Neural cell (in vitro differentiated cells): ENCODE measurements around the gene RC3H2.

Experiments used
- EP300 ChIP-seq: fragments of 450-650 bp; conservative IDR thresholded peaks from 2 replicates; pipeline ENCODE4 v1.6.1; 2014; ENCODE audit warnings: antibody characterized with exemption, mild to moderate bottlenecking, moderate library complexity; ENCODE audit not compliant: poor library complexity, severe bottlenecking
- EZH2 ChIP-seq: fragments of 200-600, 300-800 bp; shearing (Covaris generic), sonication (generic); IDR thresholded peaks from 2 replicates; pipeline ENCODE4 v1.6.1; 2014; ENCODE audit warnings: antibody characterized with exemption, low read length, borderline replicate concordance, mild to moderate bottlenecking; ENCODE audit not compliant: insufficient read depth, poor library complexity, severe bottlenecking
- POLR2AphosphoS5 ChIP-seq: IDR thresholded peaks from 2 replicates; pipeline ENCODE4 v1.6.1; 2012
- RAD21 ChIP-seq: fragments of 450-650 bp; conservative IDR thresholded peaks from 2 replicates; pipeline ENCODE4 v1.6.1; 2014; ENCODE audit warnings: antibody characterized with exemption, mild to moderate bottlenecking, moderate library complexity
- SMC3 ChIP-seq: fragments of 450-650 bp; conservative IDR thresholded peaks from 2 replicates; pipeline ENCODE4 v1.6.1; 2014; ENCODE audit warnings: antibody characterized with exemption, mild to moderate bottlenecking, moderate library complexity; ENCODE audit not compliant: poor library complexity
- TAF1 ChIP-seq: IDR thresholded peaks from 2 replicates; pipeline ENCODE4 v1.6.1; 2012; ENCODE audit warnings: low read depth
- TF ChIP-seq, protein P1 (sequence below): fragments of 450-650 bp; IDR thresholded peaks from 2 replicates; pipeline ENCODE4 v1.5.1; 2014; ENCODE audit warnings: antibody characterized with exemption, mild to moderate bottlenecking, moderate library complexity; ENCODE audit not compliant: poor library complexity, severe bottlenecking
- TF ChIP-seq, protein P2 (sequence below): IDR thresholded peaks from 2 replicates; pipeline ENCODE4 v1.6.1; 2012; ENCODE audit warnings: borderline replicate concordance

DNA sequence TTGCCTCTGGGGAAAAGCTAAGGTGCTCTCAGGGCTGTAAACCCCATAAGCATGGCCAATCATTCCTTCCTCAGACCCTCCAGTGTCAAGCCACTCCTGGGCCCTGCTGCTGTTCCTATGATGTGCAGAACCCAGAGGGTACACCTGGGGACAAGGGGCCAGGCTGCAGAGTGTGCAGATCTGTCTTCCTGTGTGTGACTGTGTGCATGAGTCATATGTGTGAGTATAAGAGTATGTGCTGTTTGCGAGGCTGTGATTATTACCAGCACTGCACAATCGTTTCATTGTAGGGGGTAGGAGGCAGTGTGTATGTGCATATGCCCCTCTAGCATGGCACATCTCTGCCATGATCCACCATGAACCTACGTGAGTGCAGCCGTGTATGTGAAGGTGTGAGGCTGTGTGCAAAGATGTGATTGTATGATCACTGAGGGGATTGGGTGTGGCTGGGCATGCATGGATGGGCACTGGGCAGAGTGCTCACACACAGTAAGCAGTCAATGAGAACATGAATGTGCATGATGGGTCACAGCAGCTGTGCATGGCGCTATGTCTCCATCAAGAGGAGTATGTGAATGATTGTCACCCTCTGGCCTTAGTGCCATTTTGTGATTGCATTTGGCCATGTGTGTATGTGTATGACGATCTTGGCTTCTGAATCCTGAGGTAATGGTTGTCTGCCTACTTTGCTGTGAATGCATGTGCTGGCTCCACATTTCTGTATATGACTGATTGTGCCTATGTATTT lies 107.7 kb downstream of the RC3H2 start:
- TF ChIP-seq, protein P1, sequence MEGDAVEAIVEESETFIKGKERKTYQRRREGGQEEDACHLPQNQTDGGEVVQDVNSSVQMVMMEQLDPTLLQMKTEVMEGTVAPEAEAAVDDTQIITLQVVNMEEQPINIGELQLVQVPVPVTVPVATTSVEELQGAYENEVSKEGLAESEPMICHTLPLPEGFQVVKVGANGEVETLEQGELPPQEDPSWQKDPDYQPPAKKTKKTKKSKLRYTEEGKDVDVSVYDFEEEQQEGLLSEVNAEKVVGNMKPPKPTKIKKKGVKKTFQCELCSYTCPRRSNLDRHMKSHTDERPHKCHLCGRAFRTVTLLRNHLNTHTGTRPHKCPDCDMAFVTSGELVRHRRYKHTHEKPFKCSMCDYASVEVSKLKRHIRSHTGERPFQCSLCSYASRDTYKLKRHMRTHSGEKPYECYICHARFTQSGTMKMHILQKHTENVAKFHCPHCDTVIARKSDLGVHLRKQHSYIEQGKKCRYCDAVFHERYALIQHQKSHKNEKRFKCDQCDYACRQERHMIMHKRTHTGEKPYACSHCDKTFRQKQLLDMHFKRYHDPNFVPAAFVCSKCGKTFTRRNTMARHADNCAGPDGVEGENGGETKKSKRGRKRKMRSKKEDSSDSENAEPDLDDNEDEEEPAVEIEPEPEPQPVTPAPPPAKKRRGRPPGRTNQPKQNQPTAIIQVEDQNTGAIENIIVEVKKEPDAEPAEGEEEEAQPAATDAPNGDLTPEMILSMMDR = no peak
- TF ChIP-seq POLR2AphosphoS5 (no peak), RAD21 (no peak), EZH2 (no peak), EP300 (no peak), SMC3 (no peak), TAF1 (no peak)
- TF ChIP-seq, protein P2, sequence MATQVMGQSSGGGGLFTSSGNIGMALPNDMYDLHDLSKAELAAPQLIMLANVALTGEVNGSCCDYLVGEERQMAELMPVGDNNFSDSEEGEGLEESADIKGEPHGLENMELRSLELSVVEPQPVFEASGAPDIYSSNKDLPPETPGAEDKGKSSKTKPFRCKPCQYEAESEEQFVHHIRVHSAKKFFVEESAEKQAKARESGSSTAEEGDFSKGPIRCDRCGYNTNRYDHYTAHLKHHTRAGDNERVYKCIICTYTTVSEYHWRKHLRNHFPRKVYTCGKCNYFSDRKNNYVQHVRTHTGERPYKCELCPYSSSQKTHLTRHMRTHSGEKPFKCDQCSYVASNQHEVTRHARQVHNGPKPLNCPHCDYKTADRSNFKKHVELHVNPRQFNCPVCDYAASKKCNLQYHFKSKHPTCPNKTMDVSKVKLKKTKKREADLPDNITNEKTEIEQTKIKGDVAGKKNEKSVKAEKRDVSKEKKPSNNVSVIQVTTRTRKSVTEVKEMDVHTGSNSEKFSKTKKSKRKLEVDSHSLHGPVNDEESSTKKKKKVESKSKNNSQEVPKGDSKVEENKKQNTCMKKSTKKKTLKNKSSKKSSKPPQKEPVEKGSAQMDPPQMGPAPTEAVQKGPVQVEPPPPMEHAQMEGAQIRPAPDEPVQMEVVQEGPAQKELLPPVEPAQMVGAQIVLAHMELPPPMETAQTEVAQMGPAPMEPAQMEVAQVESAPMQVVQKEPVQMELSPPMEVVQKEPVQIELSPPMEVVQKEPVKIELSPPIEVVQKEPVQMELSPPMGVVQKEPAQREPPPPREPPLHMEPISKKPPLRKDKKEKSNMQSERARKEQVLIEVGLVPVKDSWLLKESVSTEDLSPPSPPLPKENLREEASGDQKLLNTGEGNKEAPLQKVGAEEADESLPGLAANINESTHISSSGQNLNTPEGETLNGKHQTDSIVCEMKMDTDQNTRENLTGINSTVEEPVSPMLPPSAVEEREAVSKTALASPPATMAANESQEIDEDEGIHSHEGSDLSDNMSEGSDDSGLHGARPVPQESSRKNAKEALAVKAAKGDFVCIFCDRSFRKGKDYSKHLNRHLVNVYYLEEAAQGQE = no peak
